ENCODE data around the gene OR5H15. TPM values are rescaled to one million over a fixed set of nuclear protein-coding genes. Genes with fewer than 3 reads are reported as not detected.

The OR5H15 gene
- total RNA-seq, 1 donor from 2014 or later = not detected

DNA sequence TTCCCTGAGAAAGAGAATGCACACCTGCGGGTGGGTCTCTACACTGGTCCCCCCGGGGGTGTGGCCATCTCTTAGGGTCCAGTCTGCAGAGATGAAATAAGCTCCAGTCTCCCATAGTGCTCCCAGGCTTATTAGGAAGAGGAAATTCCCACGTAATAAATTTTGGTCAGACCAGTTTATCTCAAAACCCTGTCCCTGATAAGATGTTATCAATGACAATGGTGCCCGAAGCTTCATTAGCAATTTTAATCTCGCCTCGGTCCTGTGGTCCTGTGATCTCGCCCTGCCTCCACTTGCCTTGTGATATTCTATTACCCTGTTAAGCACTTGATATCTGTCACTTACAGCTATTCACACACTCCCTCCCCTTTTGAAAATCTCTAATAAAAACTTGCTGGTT lies 46.8 kb downstream of the OR5H15 start:
- no peaks in the 10 kb centered on the region for H3K36me3 Mint-ChIP-seq
- H3K4me3 Mint-ChIP-seq = no peak overlapping the region
- no peaks in the 10 kb centered on the region for H3K4me1 Mint-ChIP-seq (ENCODE audit: unreplicated experiment)
- TF ChIP-seq, protein P1, sequence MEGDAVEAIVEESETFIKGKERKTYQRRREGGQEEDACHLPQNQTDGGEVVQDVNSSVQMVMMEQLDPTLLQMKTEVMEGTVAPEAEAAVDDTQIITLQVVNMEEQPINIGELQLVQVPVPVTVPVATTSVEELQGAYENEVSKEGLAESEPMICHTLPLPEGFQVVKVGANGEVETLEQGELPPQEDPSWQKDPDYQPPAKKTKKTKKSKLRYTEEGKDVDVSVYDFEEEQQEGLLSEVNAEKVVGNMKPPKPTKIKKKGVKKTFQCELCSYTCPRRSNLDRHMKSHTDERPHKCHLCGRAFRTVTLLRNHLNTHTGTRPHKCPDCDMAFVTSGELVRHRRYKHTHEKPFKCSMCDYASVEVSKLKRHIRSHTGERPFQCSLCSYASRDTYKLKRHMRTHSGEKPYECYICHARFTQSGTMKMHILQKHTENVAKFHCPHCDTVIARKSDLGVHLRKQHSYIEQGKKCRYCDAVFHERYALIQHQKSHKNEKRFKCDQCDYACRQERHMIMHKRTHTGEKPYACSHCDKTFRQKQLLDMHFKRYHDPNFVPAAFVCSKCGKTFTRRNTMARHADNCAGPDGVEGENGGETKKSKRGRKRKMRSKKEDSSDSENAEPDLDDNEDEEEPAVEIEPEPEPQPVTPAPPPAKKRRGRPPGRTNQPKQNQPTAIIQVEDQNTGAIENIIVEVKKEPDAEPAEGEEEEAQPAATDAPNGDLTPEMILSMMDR (conservative IDR thresholded peaks at IDR 0.05) = no peak
- no peak for DNase-seq (ENCODE audit: extremely low spot score, unreplicated experiment)
- no peak overlapping the region for H3K27ac Mint-ChIP-seq
- H3K9me3 Mint-ChIP-seq = no peaks in the 10 kb centered on the region
- H3K27me3 Mint-ChIP-seq = peaks cover 16% of the 10 kb centered on the region

DNA sequence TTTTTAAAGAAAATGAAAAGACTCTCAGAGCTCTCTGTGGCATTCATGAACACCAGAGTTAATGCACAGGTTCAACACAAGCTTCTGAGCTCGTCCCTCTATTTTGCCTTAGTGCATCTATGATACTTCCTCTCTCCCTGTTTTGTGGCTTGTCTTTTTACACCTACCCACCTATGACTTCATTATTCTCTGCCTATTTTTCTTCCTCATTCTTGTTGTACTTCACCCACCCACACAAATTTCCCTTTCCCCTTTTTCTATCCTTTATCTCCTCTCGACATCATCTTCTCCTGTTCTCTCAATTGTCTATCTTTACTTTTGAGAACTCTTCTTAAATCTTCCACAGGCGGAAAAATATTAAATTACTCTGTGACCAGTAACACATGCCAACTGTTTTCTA lies 48.6 kb downstream of the OR5H15 start:
- no peak overlapping the region for H3K27ac Mint-ChIP-seq
- H3K4me1 Mint-ChIP-seq (ENCODE audit: unreplicated experiment) = no peaks in the 10 kb centered on the region
- peaks cover 16% of the 10 kb centered on the region for H3K27me3 Mint-ChIP-seq
- no peaks in the 10 kb centered on the region for H3K9me3 Mint-ChIP-seq
- no peak for DNase-seq (ENCODE audit: extremely low spot score, unreplicated experiment)
- no peaks in the 10 kb centered on the region for H3K36me3 Mint-ChIP-seq
- H3K4me3 Mint-ChIP-seq = no peak overlapping the region
- TF ChIP-seq, protein P1 (conservative IDR thresholded peaks at IDR 0.05) = no peak

Other genes with a start within 250 kb of the OR5H15 start
- 22.3 and 27.9 TPM in 2 replicates for gene RIOX2, start 194.3 kb upstream of the OR5H15 start, total RNA-seq (ENCODE audit: low replicate concordance)
- not detected in 2 replicates for gene GABRR3, start 131.4 kb upstream of the OR5H15 start, total RNA-seq (ENCODE audit: low replicate concordance)
- not detected in 2 replicates for gene OR5AC2, start 79.5 kb upstream of the OR5H15 start, total RNA-seq (ENCODE audit: low replicate concordance)
- gene OR5H1, start 36.0 kb upstream of the OR5H15 start, total RNA-seq (ENCODE audit: low replicate concordance) = not detected in 2 replicates
- not detected in 2 replicates for gene OR5H14, start 19.2 kb upstream of the OR5H15 start, total RNA-seq (ENCODE audit: low replicate concordance)
- not detected in 2 replicates for gene OR5H6, start 97.5 kb downstream of the OR5H15 start, total RNA-seq (ENCODE audit: low replicate concordance)
- gene OR5H2, start 115.8 kb downstream of the OR5H15 start, total RNA-seq (ENCODE audit: low replicate concordance) = not detected in 2 replicates
- gene OR5K4, start 187.2 kb downstream of the OR5H15 start, total RNA-seq (ENCODE audit: low replicate concordance) = not detected in 2 replicates
- gene OR5K3, start 224.0 kb downstream of the OR5H15 start, total RNA-seq (ENCODE audit: low replicate concordance) = not detected in 2 replicates

All from type B pancreatic cell (in vitro differentiated cells).